ENCODE data around the gene RAB29.

- TF ChIP-seq, protein P1, sequence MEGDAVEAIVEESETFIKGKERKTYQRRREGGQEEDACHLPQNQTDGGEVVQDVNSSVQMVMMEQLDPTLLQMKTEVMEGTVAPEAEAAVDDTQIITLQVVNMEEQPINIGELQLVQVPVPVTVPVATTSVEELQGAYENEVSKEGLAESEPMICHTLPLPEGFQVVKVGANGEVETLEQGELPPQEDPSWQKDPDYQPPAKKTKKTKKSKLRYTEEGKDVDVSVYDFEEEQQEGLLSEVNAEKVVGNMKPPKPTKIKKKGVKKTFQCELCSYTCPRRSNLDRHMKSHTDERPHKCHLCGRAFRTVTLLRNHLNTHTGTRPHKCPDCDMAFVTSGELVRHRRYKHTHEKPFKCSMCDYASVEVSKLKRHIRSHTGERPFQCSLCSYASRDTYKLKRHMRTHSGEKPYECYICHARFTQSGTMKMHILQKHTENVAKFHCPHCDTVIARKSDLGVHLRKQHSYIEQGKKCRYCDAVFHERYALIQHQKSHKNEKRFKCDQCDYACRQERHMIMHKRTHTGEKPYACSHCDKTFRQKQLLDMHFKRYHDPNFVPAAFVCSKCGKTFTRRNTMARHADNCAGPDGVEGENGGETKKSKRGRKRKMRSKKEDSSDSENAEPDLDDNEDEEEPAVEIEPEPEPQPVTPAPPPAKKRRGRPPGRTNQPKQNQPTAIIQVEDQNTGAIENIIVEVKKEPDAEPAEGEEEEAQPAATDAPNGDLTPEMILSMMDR (IDR thresholded peaks at IDR 0.05) = no peak
- no peak for TF ChIP-seq ZFX (IDR thresholded peaks at IDR 0.05; ENCODE audit: borderline replicate concordance)
These were observed 24.1 kb downstream of the RAB29 start for GRCh38 chr1:205751036-205751651.

Data from 22Rv1 (cell line).